ENCODE results near the gene FKRP. TPM values are rescaled to one million over a fixed set of nuclear protein-coding genes. Genes with fewer than 3 reads are reported as not detected.

Gene FKRP
- 19.7 and 22.6 TPM in 2 replicates for total RNA-seq

DNA sequence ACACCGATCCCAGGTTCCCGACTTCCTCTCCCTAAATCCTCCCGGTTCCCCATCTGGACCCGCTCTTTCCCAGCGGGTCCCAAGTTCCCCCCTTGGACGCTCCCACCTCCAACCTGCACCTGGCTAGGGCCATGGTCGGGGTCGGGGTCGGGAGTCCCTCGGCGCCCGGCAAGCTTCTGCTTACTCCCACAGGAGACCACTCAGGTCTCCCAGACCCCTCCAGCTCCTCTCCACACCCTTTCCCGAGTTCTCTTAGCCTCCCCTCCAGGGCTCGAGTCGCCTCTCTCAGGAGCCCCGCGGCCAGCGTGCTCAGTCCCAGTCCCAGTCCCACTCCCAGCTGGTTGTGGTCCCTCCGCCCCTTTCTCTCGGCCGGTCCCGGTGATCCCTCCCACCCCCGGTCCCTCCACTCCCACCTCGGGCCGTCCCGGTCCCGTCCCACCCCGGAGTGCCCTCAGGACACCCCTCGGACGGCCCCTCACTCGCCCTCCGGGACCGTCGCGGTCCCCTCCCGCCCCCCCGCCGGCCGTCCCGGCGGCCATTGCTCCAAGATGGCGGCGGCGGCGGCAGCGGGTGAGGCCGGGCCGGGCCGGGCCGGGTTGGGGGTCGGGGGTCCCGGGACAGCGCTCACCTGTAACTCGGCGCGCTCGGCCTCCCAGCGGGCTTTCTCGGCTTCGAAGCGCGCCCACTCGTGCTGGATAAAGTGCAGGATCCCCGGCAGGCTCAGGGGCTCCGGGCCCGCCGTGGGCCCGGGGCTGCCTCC is at the start of gene FKRP:
FKRP (plus strand) TSS at position 537 of the 760 bp plus-strand sequence. CDS start 9,394 bp downstream, outside the sequence.

GRCh38 chr19:46717034-46717715 is 28.7 kb upstream of the FKRP start, which contains the start of gene PRKD2:
TSS of gene PRKD2 (minus strand) at chr19:46717114. CDS start at chr19:46716370, 744 bp downstream.

DNA sequence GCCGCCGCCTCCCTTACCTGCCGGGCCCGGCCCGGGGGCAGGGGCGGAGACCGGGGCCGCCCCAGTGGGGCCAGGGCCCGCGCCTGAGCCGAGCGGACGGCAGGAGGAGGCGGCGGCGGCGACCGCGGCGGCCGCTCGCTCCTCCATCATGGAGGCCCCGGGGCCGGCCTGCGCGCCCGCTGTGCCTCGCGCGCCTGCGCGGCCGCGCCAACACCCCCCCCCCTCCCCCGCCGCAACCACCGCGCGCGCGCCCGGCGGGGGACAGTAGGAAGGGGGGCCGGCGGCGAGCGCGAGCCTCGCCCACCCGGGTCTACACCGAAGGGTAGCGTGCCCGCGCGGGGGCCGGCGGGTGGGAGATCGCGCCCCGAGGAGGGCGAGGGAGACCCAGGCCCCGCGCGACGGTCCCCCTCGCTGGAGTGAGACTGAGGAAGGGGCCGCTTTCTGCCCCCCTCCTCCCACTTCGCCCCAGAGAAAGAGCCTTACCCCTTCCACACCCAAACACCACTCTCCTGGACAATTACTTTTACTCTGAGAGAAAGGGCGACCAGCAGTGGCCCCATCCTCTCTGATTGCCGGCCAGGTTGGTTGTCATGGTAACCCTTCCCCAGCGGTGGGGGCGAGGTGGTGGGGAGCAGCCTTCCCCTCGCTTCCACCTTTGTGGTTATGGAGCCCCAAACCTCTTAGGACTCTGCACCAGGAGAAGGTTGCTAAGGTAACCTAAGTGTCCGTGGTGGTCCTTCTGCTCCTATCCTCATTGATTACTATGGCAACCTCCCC is 612 bp downstream of the FKRP start, which contains the start of gene STRN4:
STRN4 (minus strand) TSS at position 170 of the 777 bp plus-strand sequence; CDS start at position 150, 20 bp downstream.

GRCh38 chr19:46788262-46788967 is 42.6 kb downstream of the FKRP start, which contains the start of gene SLC1A5:
TSS of gene SLC1A5 (minus strand) at chr19:46788594. CDS start at chr19:46787965, 629 bp downstream.

Other genes with a start within 250 kb of the FKRP start
- gene CALM3, start 144.7 kb upstream of the FKRP start, total RNA-seq = 179 and 296 TPM in 2 replicates
- 7.5 and 16.3 TPM in 2 replicates for gene PTGIR, start 121.0 kb upstream of the FKRP start, total RNA-seq
- not detected in 2 replicates for gene GNG8, start 109.9 kb upstream of the FKRP start, total RNA-seq
- gene DACT3, start 84.9 kb upstream of the FKRP start, total RNA-seq = 2.9 and 5.9 TPM in 2 replicates
- 11.3 and 18.8 TPM in 2 replicates for gene PRKD2, start 28.9 kb upstream of the FKRP start, total RNA-seq
- gene STRN4, start 393 bp downstream of the FKRP start, total RNA-seq = 37.8 and 51.4 TPM in 2 replicates
- gene SLC1A5, start 42.5 kb downstream of the FKRP start, total RNA-seq = 76.4 and 167 TPM in 2 replicates
- 152 and 174 TPM in 2 replicates for gene AP2S1, start 104.8 kb downstream of the FKRP start, total RNA-seq
- 42.6 and 49.3 TPM in 2 replicates for gene ARHGAP35, start 114.9 kb downstream of the FKRP start, total RNA-seq

Data from regular cardiac myocyte (primary cell).